ENCODE measurements around the gene ZNF883.

ZNF883 gene

GRCh38 chr9:112925058-112925641 is 86.8 kb downstream of the ZNF883 start:
- TF ChIP-seq CTCF (IDR thresholded peaks at IDR 0.05; ENCODE audit: low read depth, low read length, missing control alignments), result peak; percentile 28
- no peak overlapping the region for H3K4me3 ChIP-seq (ENCODE audit: low read depth, low read length)
- in situ Hi-C loops (cut with HindIII; ENCODE audit: low sequenced_read_pairs), result no loop called here
- DNase-seq (ENCODE audit: low read depth), result peak; percentile 9

- H3K4me3 ChIP-seq (ENCODE audit: low read depth, low read length), result no peak overlapping the region
- TF ChIP-seq CTCF (IDR thresholded peaks at IDR 0.05; ENCODE audit: low read depth, low read length, missing control alignments), result peak; percentile 56
- in situ Hi-C loops (cut with HindIII; ENCODE audit: low sequenced_read_pairs), result no loop called here
- peak; percentile 2 for DNase-seq (ENCODE audit: low read depth)
These were observed 90.4 kb downstream of the ZNF883 start for GRCh38 chr9:112921549-112921948.

GRCh38 chr9:112917987-112918362 is 94.0 kb downstream of the ZNF883 start:
- H3K4me3 ChIP-seq (ENCODE audit: low read depth, low read length), result no peak overlapping the region
- no peak for TF ChIP-seq CTCF (IDR thresholded peaks at IDR 0.05; ENCODE audit: low read depth, low read length, missing control alignments)
- in situ Hi-C loops (cut with HindIII; ENCODE audit: low sequenced_read_pairs), result no loop called here
- DNase-seq (ENCODE audit: low read depth), result no peak

GRCh38 chr9:112917047-112917986 is 94.7 kb downstream of the ZNF883 start:
- H3K4me3 ChIP-seq (ENCODE audit: low read depth, low read length), result no peak overlapping the region
- no peak for DNase-seq (ENCODE audit: low read depth)
- TF ChIP-seq CTCF (IDR thresholded peaks at IDR 0.05; ENCODE audit: low read depth, low read length, missing control alignments), result no peak
- in situ Hi-C loops (cut with HindIII; ENCODE audit: low sequenced_read_pairs), result no loop called here

GRCh38 chr9:112914524-112914923 is 97.5 kb downstream of the ZNF883 start:
- no peak for DNase-seq (ENCODE audit: low read depth)
- no peak for TF ChIP-seq CTCF (IDR thresholded peaks at IDR 0.05; ENCODE audit: low read depth, low read length, missing control alignments)
- in situ Hi-C loops (cut with HindIII; ENCODE audit: low sequenced_read_pairs), result no loop called here
- H3K4me3 ChIP-seq (ENCODE audit: low read depth, low read length), result no peak overlapping the region

GRCh38 chr9:112913326-112913725 is 98.7 kb downstream of the ZNF883 start:
- H3K4me3 ChIP-seq (ENCODE audit: low read depth, low read length), result no peak overlapping the region
- TF ChIP-seq CTCF (IDR thresholded peaks at IDR 0.05; ENCODE audit: low read depth, low read length, missing control alignments), result no peak
- no peak for DNase-seq (ENCODE audit: low read depth)
- in situ Hi-C loops (cut with HindIII; ENCODE audit: low sequenced_read_pairs), result no loop called here

Measured in astrocyte of the cerebellum (primary cell).